ENCODE results near the gene BANP. TPM values are rescaled to one million over a fixed set of nuclear protein-coding genes. Genes with fewer than 3 reads are reported as not detected.

BANP gene
- total RNA-seq, 1 donor from 2014 or later, result 20.6 TPM

DNA sequence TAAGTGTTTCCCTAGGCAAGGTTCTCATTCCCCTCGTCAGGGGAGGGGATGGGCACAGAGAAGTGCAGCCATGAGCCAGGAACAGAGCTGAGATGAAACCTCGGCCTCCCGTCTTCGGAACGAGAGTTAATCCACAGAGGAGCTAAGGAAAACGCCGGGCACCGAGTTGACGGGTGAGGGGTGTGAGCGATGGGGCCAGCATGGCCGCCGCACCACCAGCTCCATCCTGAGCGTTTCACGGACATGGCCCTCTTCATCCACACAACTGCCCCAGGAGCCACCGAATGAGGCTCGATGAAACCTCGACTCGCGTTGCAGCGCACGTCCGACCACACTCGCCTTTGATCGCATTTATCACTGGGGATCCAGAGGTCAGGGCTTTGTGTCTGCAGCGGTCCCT, 36.4 kb upstream of the BANP start:
- TF ChIP-seq, protein P1, sequence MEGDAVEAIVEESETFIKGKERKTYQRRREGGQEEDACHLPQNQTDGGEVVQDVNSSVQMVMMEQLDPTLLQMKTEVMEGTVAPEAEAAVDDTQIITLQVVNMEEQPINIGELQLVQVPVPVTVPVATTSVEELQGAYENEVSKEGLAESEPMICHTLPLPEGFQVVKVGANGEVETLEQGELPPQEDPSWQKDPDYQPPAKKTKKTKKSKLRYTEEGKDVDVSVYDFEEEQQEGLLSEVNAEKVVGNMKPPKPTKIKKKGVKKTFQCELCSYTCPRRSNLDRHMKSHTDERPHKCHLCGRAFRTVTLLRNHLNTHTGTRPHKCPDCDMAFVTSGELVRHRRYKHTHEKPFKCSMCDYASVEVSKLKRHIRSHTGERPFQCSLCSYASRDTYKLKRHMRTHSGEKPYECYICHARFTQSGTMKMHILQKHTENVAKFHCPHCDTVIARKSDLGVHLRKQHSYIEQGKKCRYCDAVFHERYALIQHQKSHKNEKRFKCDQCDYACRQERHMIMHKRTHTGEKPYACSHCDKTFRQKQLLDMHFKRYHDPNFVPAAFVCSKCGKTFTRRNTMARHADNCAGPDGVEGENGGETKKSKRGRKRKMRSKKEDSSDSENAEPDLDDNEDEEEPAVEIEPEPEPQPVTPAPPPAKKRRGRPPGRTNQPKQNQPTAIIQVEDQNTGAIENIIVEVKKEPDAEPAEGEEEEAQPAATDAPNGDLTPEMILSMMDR (IDR thresholded peaks at IDR 0.05), result no peak
- intact Hi-C loops (cut with DNase I), result no loop called here
- H3K27ac ChIP-seq, result no peak overlapping the region
- DNase-seq (no peak), ATAC-seq (no peak)
- H3K27me3 ChIP-seq, result no peaks in the 10 kb centered on the region
- H3K4me3 ChIP-seq, result no peak overlapping the region
- H3K9me3 ChIP-seq, result no peaks in the 10 kb centered on the region
- no peaks in the 10 kb centered on the region for H3K4me1 ChIP-seq
- no peaks in the 10 kb centered on the region for H3K36me3 ChIP-seq

DNA sequence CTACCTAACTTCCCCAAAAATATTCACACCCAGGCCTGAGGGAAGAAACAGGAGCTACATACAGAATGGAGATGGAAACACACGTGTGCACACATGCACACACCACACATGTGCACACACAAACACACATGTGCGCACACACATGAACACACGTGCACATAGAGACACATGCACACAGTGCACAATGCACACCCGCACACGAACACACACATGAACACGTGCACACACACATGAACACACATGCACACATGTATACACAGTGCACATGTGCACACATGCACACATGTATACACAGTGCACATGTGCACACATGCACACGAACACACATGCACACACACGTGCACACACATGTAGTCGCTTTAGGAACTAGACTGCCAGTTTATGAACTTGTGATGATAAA, 33.7 kb upstream of the BANP start:
- Histone ChIP-seq H3K4me1 (no peaks in the 10 kb centered on the region), H3K36me3 (no peaks in the 10 kb centered on the region), H3K9me3 (no peaks in the 10 kb centered on the region), H3K4me3 (no peak overlapping the region), H3K27ac (no peak overlapping the region), H3K27me3 (no peaks in the 10 kb centered on the region)
- TF ChIP-seq, protein P1 (IDR thresholded peaks at IDR 0.05), result no peak
- no peak for ATAC-seq
- intact Hi-C loops (cut with DNase I), result no loop called here
- DNase-seq, result no peak

DNA sequence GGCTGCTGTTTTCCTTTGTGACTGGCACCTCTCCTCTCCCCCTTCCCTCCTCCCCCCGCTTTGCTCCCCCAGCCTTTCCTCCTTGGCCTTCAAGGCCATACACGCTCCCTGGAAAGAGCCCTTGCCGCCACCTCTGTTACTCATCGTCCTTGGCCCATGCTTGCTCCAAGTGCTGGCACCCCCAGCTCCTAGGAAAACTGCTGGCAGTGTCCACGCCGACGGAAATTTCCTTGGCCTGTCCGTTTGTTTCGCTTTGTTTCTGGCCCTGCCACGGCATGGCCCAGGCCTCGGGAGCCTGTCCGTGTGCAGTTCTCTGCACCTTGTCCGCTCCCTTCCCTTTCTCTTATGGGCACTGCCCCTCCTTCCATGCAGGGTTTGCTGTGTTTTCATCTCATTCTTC, 32.9 kb upstream of the BANP start:
- TF ChIP-seq, protein P1 (IDR thresholded peaks at IDR 0.05), result no peak
- Histone ChIP-seq H3K4me3 (no peak overlapping the region), H3K4me1 (no peaks in the 10 kb centered on the region), H3K27ac (no peak overlapping the region), H3K27me3 (no peaks in the 10 kb centered on the region), H3K9me3 (no peaks in the 10 kb centered on the region), H3K36me3 (no peaks in the 10 kb centered on the region)
- intact Hi-C loops (cut with DNase I), result no loop called here
- DNase-seq (no peak), ATAC-seq (no peak)

DNA sequence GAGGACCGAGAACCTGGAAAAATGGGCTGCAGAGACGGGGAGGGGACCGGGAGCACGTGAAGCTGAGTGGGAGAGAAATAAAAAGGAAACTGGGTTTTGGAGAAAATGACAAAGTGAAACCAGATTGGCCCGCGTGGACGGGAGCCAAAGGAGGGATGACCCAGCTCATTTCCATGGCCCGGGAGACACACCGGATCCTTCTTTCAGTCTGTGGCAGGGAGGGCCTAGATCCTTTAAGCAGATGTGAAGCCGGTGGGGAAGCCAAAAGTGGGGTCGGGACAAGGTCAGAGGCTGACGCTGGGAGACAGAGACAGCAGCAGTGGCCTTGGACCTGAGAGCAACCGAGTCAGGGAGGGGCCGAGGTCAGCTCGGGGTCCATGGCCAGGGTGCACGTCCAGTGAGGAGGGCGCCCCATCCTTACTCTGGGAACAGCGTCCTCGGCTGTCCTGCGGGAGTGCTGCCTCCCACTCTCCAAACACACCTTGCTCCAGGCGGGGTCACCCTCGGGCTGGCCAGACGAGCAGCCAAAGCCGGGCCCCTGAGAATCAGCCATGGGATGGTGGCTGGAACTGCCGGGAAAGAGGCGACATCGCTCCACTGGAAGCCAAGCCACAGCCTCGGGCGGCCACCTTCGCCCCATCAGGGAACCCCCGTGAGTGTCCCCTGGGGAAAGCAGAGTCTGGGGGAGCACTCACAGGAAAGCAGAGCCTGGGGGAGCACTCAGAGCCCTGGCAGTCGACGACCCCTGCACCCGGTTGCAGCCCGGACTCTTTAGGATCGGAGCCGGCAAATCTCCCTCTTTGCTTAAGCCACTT, 32.2 kb upstream of the BANP start:
- TF ChIP-seq, protein P1 (IDR thresholded peaks at IDR 0.05), result no peak
- Histone ChIP-seq H3K27me3 (no peaks in the 10 kb centered on the region), H3K9me3 (no peaks in the 10 kb centered on the region), H3K4me3 (no peak overlapping the region), H3K27ac (no peak overlapping the region), H3K4me1 (no peaks in the 10 kb centered on the region), H3K36me3 (no peaks in the 10 kb centered on the region)
- ATAC-seq (peak; percentile 7), DNase-seq (no peak)
- intact Hi-C loops (cut with DNase I), result no loop called here

DNA sequence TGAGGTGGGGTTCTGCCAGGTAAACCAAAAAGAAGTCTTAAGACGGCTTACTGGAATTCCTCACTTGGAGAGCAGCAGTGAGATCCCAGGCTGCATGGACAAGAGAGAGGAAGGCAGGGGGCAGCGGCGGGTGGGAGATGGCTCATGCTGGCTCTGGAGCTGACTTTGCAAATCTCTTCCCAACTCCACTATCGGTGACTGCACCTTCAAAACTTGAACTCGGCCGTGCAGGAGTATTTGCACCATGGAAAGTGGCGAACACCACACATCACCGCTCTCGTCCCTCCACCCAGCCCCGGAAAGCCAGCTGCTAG, 31.6 kb upstream of the BANP start:
- Histone ChIP-seq H3K4me3 (no peak overlapping the region), H3K36me3 (no peaks in the 10 kb centered on the region), H3K4me1 (no peaks in the 10 kb centered on the region), H3K27ac (no peak overlapping the region), H3K27me3 (no peaks in the 10 kb centered on the region), H3K9me3 (no peaks in the 10 kb centered on the region)
- no peak for ATAC-seq
- TF ChIP-seq, protein P1 (IDR thresholded peaks at IDR 0.05), result no peak
- DNase-seq, result no peak
- intact Hi-C loops (cut with DNase I), result no loop called here
